ENCODE measurements around the gene VWC2L.

VWC2L gene

GRCh38 chr2:214601852-214602633, 191.2 kb downstream of the VWC2L start:
- DNase-seq: no peak

- DNase-seq: no peak
Measured at GRCh38 chr2:214604861-214605260, 194.0 kb downstream of the VWC2L start.

- no peak for DNase-seq
Measured at GRCh38 chr2:214607051-214607450, 196.2 kb downstream of the VWC2L start.

GRCh38 chr2:214611015-214611414, 200.2 kb downstream of the VWC2L start:
- no peak for DNase-seq

DNA sequence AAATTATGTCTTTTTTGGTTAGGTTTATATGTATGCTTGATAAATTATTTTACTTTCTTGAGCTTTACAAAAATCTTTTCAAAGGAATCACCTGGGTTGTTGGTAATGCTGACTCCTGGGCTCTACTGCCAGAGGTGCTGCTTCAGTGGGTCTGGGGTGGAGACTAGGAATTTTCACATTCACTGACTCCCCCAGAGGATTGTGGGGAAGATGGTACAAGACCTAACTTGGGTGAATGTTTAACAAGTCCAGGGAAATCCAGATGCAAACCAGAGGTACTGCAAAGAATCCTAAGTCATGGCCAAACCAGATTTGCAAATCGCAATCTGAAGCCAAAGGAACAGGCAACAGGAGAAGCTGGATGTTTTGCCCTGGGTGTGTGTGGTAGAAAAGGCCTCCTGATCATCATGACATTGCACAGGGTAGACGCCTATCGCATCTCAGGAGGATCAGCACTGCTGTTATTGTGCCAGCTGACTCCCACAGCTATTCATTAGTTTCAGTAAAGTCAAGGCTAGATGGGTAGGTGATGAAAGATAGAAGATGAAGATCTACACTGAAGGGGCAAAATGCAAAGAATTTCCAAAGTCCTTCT, 213.4 kb downstream of the VWC2L start:
- no peak for DNase-seq

GRCh38 chr2:214628091-214628490, 217.2 kb downstream of the VWC2L start:
- no peak for DNase-seq

All from NCI-H345 (cell line).